Measurements from ENCODE around the gene MPP3. TPM values are rescaled to one million over a fixed set of nuclear protein-coding genes. Genes with fewer than 3 reads are reported as not detected.
A peak's percentile ranks its signal among the peaks of the same experiment; 100 is the strongest.

The MPP3 gene
- total RNA-seq, 3 donors from 2014 or later (not counting 1 experiment from before 2014, with no cell fraction given): not detected

- WGBS (ENCODE audit: insufficient coverage): 31% methylated on average over 3 of the region's 5 CpGs
- H3K36me3 Mint-ChIP-seq: no peaks in the 10 kb centered on the region
- intact Hi-C loops (cut with micrococcal nuclease): loop anchor here (1.0 kb wide), 1 partner anchor 52 kb away; no protein-coding TSS in a partner anchor
- Histone ChIP-seq H3K27ac (ENCODE audit: low read length) (no peak overlapping the region), H3K4me3 (ENCODE audit: low read length) (no peak overlapping the region), H3K9me3 (ENCODE audit: control insufficient read depth, insufficient read depth, low read length) (no peaks in the 10 kb centered on the region), H3K4me1 (ENCODE audit: control insufficient read depth, insufficient read depth, low read length) (peaks cover 57% of the 10 kb centered on the region), H3K27me3 (ENCODE audit: control insufficient read depth, insufficient read depth, low read length) (peaks cover 36% of the 10 kb centered on the region), H3K36me3 (ENCODE audit: control insufficient read depth, insufficient read depth, low read length) (no peaks in the 10 kb centered on the region)
- H3K27me3 Mint-ChIP-seq (ENCODE audit: low read depth in 2 of 2): peaks cover 37 to 56% of the 10 kb centered on the region in 2 donors
- peak; percentile 66 to 85 (median 85) for ATAC-seq
- H3K4me3 Mint-ChIP-seq: peak overlapping the region; percentile 45
- peak in 1 of 2 donors; percentile 51 for DNase-seq
- peaks cover 30 to 41% of the 10 kb centered on the region in 2 donors for H3K4me1 Mint-ChIP-seq
- no peaks in the 10 kb centered on the region for H3K9me3 Mint-ChIP-seq
- H3K27ac Mint-ChIP-seq: peak overlapping the region; percentile 9 to 82
- no peak for TF ChIP-seq CTCF (IDR thresholded peaks at IDR 0.05)
Observed at GRCh38 chr17:43753493-43754129, 79.3 kb downstream of the MPP3 start.

Other genes starting within 250 kb of the MPP3 start
- gene MEOX1, start 171.2 kb downstream of the MPP3 start, total RNA-seq: under 1 TPM in 1 of 3 donors, not detected in 2; 0.18 TPM
- gene SOST, start 74.4 kb downstream of the MPP3 start, total RNA-seq: not detected
- 10 to 100 TPM in 2 of 3 donors, 1 to 10 TPM in 1; 6.3 to 15.9 (median 12.9) TPM for gene DUSP3, start 54.2 kb downstream of the MPP3 start, total RNA-seq
- gene CFAP97D1, start 52.7 kb downstream of the MPP3 start, total RNA-seq: not detected
- not detected for gene CD300LG, start 14.0 kb upstream of the MPP3 start, total RNA-seq
- gene MPP2, start 74.4 kb upstream of the MPP3 start, total RNA-seq: 1 to 10 TPM in 1 of 3 donors, under 1 TPM in 2; 0.75 to 2.0 (median 0.85) TPM
- not detected for gene PPY, start 109.3 kb upstream of the MPP3 start, total RNA-seq
- not detected for gene PYY, start 120.8 kb upstream of the MPP3 start, total RNA-seq
- 1 to 10 TPM in 2 of 3 donors, under 1 TPM in 1; 0.92 to 1.7 (median 1.1) TPM for gene NAGS, start 171.5 kb upstream of the MPP3 start, total RNA-seq
- gene TMEM101, start 181.8 kb upstream of the MPP3 start, total RNA-seq: 10 to 100 TPM; 11.3 to 13.9 (median 11.5) TPM
- 10 to 100 TPM; 46.9 to 54.0 (median 51.8) TPM for gene LSM12, start 233.5 kb upstream of the MPP3 start, total RNA-seq
- 10 to 100 TPM; 18.2 to 21.7 (median 20.6) TPM for gene G6PC3, start 237.6 kb upstream of the MPP3 start, total RNA-seq